ENCODE data around the gene RAPGEF4. TPM values are rescaled to one million over a fixed set of nuclear protein-coding genes. Genes with fewer than 3 reads are reported as not detected.
A peak's percentile ranks its signal among the peaks of the same experiment; 100 is the strongest.

The RAPGEF4 gene
- total and polyA plus RNA-seq, 2 of the 4 experiments (the other 2 are of a cell fraction): 1.7 to 3.2 TPM

GRCh38 chr2:172693037-172693436, 42.6 kb upstream of the RAPGEF4 start:
- Histone ChIP-seq H4K20me1 (ENCODE audit: insufficient read depth, low read length) (no peaks in the 10 kb centered on the region), H2BK15ac (ENCODE audit: low read depth, low read length) (0 out of 3 replicates have a peak overlapping the region, but pooled peaks have one; percentile 3), H3K9me1 (ENCODE audit: insufficient read depth, low read length) (peaks cover 18% of the 10 kb centered on the region), H3K4ac (ENCODE audit: low read depth, low read length) (peak overlapping the region; percentile 76), H2AFZ (replicated peaks; ENCODE audit: low read length, poor library complexity) (peak overlapping the region; percentile 16), H3K9me3 (ENCODE audit: control insufficient read depth, insufficient read depth, low read length) (no peaks in the 10 kb centered on the region), H2BK20ac (ENCODE audit: low read depth, low read length) (peak overlapping the region; percentile 88), H3K9ac (ENCODE audit: low read depth, low read length) (no peak overlapping the region), H2BK5ac (ENCODE audit: low read depth, low read length, poor library complexity, severe bottlenecking) (peak overlapping the region; percentile 65), H3K27ac (ENCODE audit: insufficient read depth, low read length) (no peak overlapping the region), H3K56ac (ENCODE audit: extremely low read depth, insufficient read depth, low read length) (0 out of 2 replicates have a peak overlapping the region, but pooled peaks have one; percentile 59), H2BK120ac (ENCODE audit: low read depth, low read length) (peak overlapping the region; percentile 90), H3K4me1 (ENCODE audit: control insufficient read depth, insufficient read depth, low read length) (peaks cover 10% of the 10 kb centered on the region), H4K91ac (ENCODE audit: insufficient read depth, low read depth, low read length) (peak overlapping the region; percentile 65; the same call in 1 of the 2 replicates), H3K4me2 (ENCODE audit: low read depth, low read length) (peak overlapping the region; percentile 20; the same call in 1 of the 2 replicates), H3K4me3 (ENCODE audit: insufficient read depth, low read depth, low read length) (no peak overlapping the region), H3K27me3 (ENCODE audit: control insufficient read depth, insufficient read depth, low read length) (no peaks in the 10 kb centered on the region), H3K79me1 (ENCODE audit: low read depth in 1 of 2, low read length in 2 of 2) (peaks cover 3 to 11% of the 10 kb centered on the region in 2 experiments; a peak in 2 of 4 replicates), H4K5ac (ENCODE audit: low read depth, low read length) (no peak overlapping the region), H3K36me3 (ENCODE audit: control insufficient read depth, insufficient read depth, low read length) (no peaks in the 10 kb centered on the region), H4K8ac (ENCODE audit: low read depth in 2 of 2, low read length in 2 of 2) (peak overlapping the region in 1 of 2 experiments; percentile 82; a peak in 2 of 4 replicates), H2AK5ac (ENCODE audit: low read depth, low read length) (peak overlapping the region; percentile 92), H3K23ac (ENCODE audit: low read depth, low read length) (peak overlapping the region; percentile 59; the same call in 1 of the 2 replicates), H3K14ac (replicated peaks; ENCODE audit: low read depth, low read length) (peak overlapping the region; percentile 65), H3K18ac (ENCODE audit: low read depth, low read length) (peak overlapping the region; percentile 5; the same call in 1 of the 2 replicates), H2AK9ac (replicated peaks; ENCODE audit: low read depth, low read length, poor library complexity) (peak overlapping the region; percentile 10)
- no TSS peak for BruUV-seq (replicated peaks)
- CTCF ChIA-PET: interaction anchor here (0.9 to 1.4 kb wide), 3 partner anchors 17 to 232 kb away, joined by 3 to 4 read pairs (median 3); no protein-coding TSS in a partner anchor
- ATAC-seq (ENCODE audit: low read depth): peak; percentile 89
- dilution Hi-C loops (cut with HindIII; ENCODE audit: low sequenced_read_pairs, unreplicated experiment): no loop called here
- peak; percentile 99 for DNase-seq
- POLR2A ChIA-PET (ENCODE audit: unreplicated experiment): no interaction called here
- in situ Hi-C loops (cut with MboI; ENCODE audit: low sequenced_read_pairs): no loop called here
- intact Hi-C loops (cut with micrococcal nuclease): loop anchor here (2.0 kb wide), 1 partner anchor 38 kb away; no protein-coding TSS in a partner anchor
- no CpG with 5 or more reads among the region's 3 CpGs for WGBS, 2 experiments (ENCODE audit: extremely low coverage in 2 of 2, insufficient read length in 1 of 2)
- TF ChIP-seq MXI1 (IDR thresholded peaks at IDR 0.05; ENCODE audit: borderline replicate concordance, low read depth, low read length) (peak; percentile 74), RCOR1 (IDR thresholded peaks at IDR 0.05; ENCODE audit: insufficient replicate concordance, low read length) (no peak), RAD21 (IDR thresholded peaks at IDR 0.05; ENCODE audit: low read length) (peak; percentile 28), CHD1 (IDR thresholded peaks at IDR 0.05; ENCODE audit: low read depth, low read length) (no peak), USF2 (IDR thresholded peaks at IDR 0.05; ENCODE audit: low read depth, low read length) (peak; percentile 46; the same call in 1 of the 2 replicates), NFE2L2 (IDR thresholded peaks at IDR 0.05; ENCODE audit: low read depth, low read length) (peak; percentile 61; the same call in 1 of the 2 replicates), CTCF (conservative IDR thresholded peaks at IDR 0.05; ENCODE audit: low read depth, low read length) (no peak), POLR2A (IDR thresholded peaks at IDR 0.05; ENCODE audit: low read depth, low read length) (no peak; the same call in 1 of the 2 replicates), RFX5 (IDR thresholded peaks at IDR 0.05; ENCODE audit: low read depth, low read length) (no peak), MAZ (IDR thresholded peaks at IDR 0.05; ENCODE audit: borderline replicate concordance, low read depth, low read length) (peak; percentile 41; the same call in 1 of the 2 replicates), SMC3 (IDR thresholded peaks at IDR 0.05; ENCODE audit: low read depth, low read length) (no peak), ELK1 (IDR thresholded peaks at IDR 0.05; ENCODE audit: borderline replicate concordance, low read depth, low read length) (no peak), FOS (IDR thresholded peaks at IDR 0.05; ENCODE audit: low read depth, low read length) (peak; percentile 98), CEBPB (IDR thresholded peaks at IDR 0.05; ENCODE audit: low read depth, low read length) (peak; percentile 93), MAFK (IDR thresholded peaks at IDR 0.05; ENCODE audit: low read depth, low read length) (peak; percentile 34; the same call in 1 of the 2 replicates)

All from IMR-90 (cell line).